ENCODE measurements around the gene TUBB8B. TPM values are rescaled to one million over a fixed set of nuclear protein-coding genes. Genes with fewer than 3 reads are reported as not detected.
"Not testable (repeated sequence)": the region's sequence is repeated elsewhere in the genome, so short reads cannot be mapped to it uniquely, and the experiment has no call there.

TUBB8B gene
- total RNA-seq, 1 experiment from 2014 or later = not detected

DNA sequence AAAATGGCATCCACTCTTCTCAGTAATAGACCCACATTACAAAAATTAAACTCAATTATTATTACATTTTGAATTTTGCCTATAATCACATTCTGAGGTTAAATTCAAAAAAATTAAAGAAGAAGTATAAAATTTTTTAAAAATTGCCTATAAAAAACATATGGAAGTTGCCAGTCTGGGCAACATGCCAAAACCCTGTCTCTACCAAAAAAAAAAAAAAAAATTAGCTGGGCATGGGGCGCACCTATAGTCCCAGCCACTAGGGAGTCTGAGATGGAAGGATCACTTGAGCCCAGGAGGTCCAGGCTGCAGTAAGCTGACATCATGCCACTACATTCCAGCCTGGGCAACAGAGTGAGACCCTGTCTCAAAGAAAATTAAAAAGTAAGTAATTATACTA lies 42.1 kb upstream of the TUBB8B start:
- H3K9ac ChIP-seq (ENCODE audit: low read length); ATAC-seq; H4K20me1 ChIP-seq (ENCODE audit: low read length); POLR2A ChIA-PET (ENCODE audit: unreplicated experiment); H3F3A ChIP-seq (ENCODE audit: low read length, unreplicated experiment); H3K27me3 ChIP-seq (ENCODE audit: low read length); H3K79me2 ChIP-seq (ENCODE audit: low read length); CTCF ChIA-PET; DNase-seq; H3K27ac ChIP-seq (ENCODE audit: low read length); H3K36me3 ChIP-seq (ENCODE audit: low read depth, low read length); BruUV-seq (replicated peaks); H3K4me3 ChIP-seq (ENCODE audit: low read length); intact Hi-C loops (cut with micrococcal nuclease); H3K4me2 ChIP-seq (ENCODE audit: low read length); H3K9me2 ChIP-seq (replicated peaks; ENCODE audit: low read length); H2AFZ ChIP-seq (ENCODE audit: low read length); H3K4me1 ChIP-seq (ENCODE audit: insufficient read depth, low read length); H3K9me3 ChIP-seq (ENCODE audit: low read length): not testable (repeated sequence)

DNA sequence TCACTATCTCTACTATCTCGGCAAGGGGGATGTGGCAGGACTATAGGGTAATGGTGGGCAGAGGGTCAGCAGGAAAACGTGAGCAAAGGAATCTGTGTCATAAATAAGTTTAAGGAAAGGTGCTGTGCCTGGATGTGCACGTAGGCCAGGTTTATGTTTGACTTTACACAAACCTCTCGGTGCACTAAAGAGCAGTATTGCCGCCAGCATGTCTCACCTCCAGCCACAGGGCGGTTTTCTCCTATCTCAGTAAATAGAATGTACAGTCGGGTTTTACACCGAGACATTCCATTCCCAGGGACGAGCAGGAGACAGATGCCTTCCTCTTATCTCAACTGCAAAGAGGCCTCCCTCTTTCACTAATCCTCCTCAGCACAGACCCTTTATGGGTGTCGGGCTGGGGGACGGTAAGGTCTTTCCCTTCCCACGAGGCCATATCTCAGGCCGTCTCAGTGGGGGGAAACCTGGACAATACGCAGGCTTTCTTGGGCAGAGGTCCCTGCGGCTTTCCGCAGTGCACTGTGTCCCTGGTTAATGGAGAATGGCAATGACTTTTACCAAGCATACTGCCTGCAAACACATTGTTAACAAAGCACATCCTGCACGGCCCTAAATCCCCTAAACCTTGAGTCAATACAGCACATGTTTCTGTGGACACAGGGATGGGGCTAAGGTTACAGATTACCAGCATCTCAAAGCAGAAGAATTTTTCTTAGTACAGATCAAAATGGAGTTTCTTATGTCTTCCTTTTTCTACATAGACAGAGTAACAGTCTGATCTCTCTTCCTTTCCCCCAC lies 41.2 kb upstream of the TUBB8B start:
- H3K9me2 ChIP-seq (replicated peaks; ENCODE audit: low read length); H3K27me3 ChIP-seq (ENCODE audit: low read length); H3K4me1 ChIP-seq (ENCODE audit: insufficient read depth, low read length); H3K27ac ChIP-seq (ENCODE audit: low read length); H3K4me3 ChIP-seq (ENCODE audit: low read length); DNase-seq; H3F3A ChIP-seq (ENCODE audit: low read length, unreplicated experiment); H3K9ac ChIP-seq (ENCODE audit: low read length); H3K4me2 ChIP-seq (ENCODE audit: low read length); H3K79me2 ChIP-seq (ENCODE audit: low read length); CTCF ChIA-PET; H4K20me1 ChIP-seq (ENCODE audit: low read length); intact Hi-C loops (cut with micrococcal nuclease); H3K9me3 ChIP-seq (ENCODE audit: low read length); POLR2A ChIA-PET (ENCODE audit: unreplicated experiment); ATAC-seq; H3K36me3 ChIP-seq (ENCODE audit: low read depth, low read length); BruUV-seq (replicated peaks); H2AFZ ChIP-seq (ENCODE audit: low read length): not testable (repeated sequence)

DNA sequence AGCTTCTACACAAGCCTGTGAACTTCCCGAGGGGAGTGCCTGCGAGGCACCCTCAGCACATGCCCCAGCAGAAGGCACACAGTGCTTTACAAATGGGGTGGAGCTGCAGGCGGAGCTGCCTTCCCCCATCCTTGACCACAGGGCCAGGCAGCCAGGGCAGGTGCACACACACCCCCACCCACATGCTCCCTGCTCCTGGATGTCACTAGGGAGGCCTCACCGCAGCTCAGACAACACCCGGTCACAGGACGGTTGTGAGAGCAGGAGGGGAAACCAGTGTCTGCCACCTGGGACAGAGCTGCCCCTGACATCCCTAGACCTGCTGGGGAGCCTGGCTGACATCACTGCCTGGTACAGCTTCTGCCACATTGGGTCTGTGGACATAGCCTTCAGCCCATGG lies 39.7 kb upstream of the TUBB8B start:
- H3K4me2 ChIP-seq (ENCODE audit: low read length); H2AFZ ChIP-seq (ENCODE audit: low read length); POLR2A ChIA-PET (ENCODE audit: unreplicated experiment); H3K27me3 ChIP-seq (ENCODE audit: low read length); H3K79me2 ChIP-seq (ENCODE audit: low read length); H3K9me3 ChIP-seq (ENCODE audit: low read length); DNase-seq; H3F3A ChIP-seq (ENCODE audit: low read length, unreplicated experiment); CTCF ChIA-PET; ATAC-seq; H3K27ac ChIP-seq (ENCODE audit: low read length); H3K36me3 ChIP-seq (ENCODE audit: low read depth, low read length); H3K9me2 ChIP-seq (replicated peaks; ENCODE audit: low read length); BruUV-seq (replicated peaks); H3K9ac ChIP-seq (ENCODE audit: low read length); H3K4me3 ChIP-seq (ENCODE audit: low read length); intact Hi-C loops (cut with micrococcal nuclease); H3K4me1 ChIP-seq (ENCODE audit: insufficient read depth, low read length); H4K20me1 ChIP-seq (ENCODE audit: low read length): not testable (repeated sequence)

DNA sequence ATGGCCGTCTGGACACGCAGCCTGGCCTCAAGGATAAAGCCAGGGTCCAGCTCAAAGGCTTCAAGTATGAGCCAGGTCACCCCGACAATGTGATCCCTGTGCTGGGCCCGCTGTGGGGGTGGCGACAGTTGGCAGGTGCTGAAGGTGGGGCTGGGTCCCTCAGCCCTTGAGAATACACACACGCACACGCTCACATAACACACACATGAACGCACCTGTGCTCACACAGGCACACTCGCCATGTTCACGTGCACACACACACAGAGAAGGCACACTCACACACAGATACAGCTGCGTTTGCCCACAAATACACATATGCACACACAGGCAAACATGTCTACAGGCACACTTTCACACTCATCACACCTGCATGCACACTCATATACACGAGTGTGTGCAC lies 35.4 kb upstream of the TUBB8B start:
- POLR2A ChIA-PET (ENCODE audit: unreplicated experiment); H3K4me3 ChIP-seq (ENCODE audit: low read length); H2AFZ ChIP-seq (ENCODE audit: low read length); H3K9me3 ChIP-seq (ENCODE audit: low read length); H3K4me1 ChIP-seq (ENCODE audit: insufficient read depth, low read length); H3F3A ChIP-seq (ENCODE audit: low read length, unreplicated experiment); intact Hi-C loops (cut with micrococcal nuclease); BruUV-seq (replicated peaks); H3K4me2 ChIP-seq (ENCODE audit: low read length); H3K9ac ChIP-seq (ENCODE audit: low read length); H3K36me3 ChIP-seq (ENCODE audit: low read depth, low read length); H3K79me2 ChIP-seq (ENCODE audit: low read length); H3K27ac ChIP-seq (ENCODE audit: low read length); H3K27me3 ChIP-seq (ENCODE audit: low read length); H3K9me2 ChIP-seq (replicated peaks; ENCODE audit: low read length); DNase-seq; ATAC-seq; H4K20me1 ChIP-seq (ENCODE audit: low read length); CTCF ChIA-PET: not testable (repeated sequence)

DNA sequence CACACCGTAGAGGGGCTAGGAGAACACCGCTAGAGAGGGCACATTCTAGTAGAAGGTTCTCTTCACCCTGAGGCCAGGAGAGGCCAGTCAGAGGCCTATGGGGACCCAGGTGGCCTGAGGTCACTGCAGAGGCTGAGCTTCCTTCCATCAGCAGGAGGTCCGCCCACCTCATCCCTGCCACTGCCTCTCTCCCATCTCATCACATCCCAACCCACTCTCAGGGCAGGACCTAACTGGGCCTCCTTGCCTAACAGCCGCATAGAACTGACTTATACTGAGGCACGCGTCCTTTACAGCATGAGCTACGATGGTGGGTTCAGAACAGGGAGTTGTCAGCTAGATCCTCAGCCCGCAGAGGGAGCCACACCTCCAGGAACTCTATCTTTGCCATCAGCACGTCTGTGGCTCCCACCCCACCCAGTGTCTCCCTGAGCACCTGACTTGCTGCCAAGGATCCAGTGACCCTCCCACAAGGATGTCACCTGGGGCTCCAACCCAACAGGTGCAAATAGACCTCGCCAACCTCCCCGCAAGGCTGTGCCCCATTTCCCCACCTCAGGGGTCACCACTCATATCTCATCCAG lies 33.3 kb upstream of the TUBB8B start:
- H3F3A ChIP-seq (ENCODE audit: low read length, unreplicated experiment); H2AFZ ChIP-seq (ENCODE audit: low read length); DNase-seq; H3K4me3 ChIP-seq (ENCODE audit: low read length); H4K20me1 ChIP-seq (ENCODE audit: low read length); BruUV-seq (replicated peaks); H3K36me3 ChIP-seq (ENCODE audit: low read depth, low read length); H3K27ac ChIP-seq (ENCODE audit: low read length); H3K79me2 ChIP-seq (ENCODE audit: low read length); H3K4me1 ChIP-seq (ENCODE audit: insufficient read depth, low read length); ATAC-seq; H3K9ac ChIP-seq (ENCODE audit: low read length); intact Hi-C loops (cut with micrococcal nuclease); POLR2A ChIA-PET (ENCODE audit: unreplicated experiment); CTCF ChIA-PET; H3K9me3 ChIP-seq (ENCODE audit: low read length); H3K9me2 ChIP-seq (replicated peaks; ENCODE audit: low read length); H3K4me2 ChIP-seq (ENCODE audit: low read length); H3K27me3 ChIP-seq (ENCODE audit: low read length): not testable (repeated sequence)

DNA sequence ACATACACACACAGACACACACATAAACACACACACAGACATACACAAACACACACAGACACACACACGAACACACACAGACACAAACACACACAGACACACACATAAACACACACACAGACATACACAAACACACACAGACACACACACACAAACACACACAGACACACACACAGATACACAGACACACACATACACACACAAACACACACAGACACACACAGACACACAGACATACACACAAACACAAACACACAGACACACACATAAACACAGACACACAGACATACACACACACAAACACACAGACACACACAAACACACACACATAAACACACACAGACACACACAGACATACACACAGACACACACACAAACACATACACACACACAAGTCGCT lies 31.5 kb upstream of the TUBB8B start:
- H3K36me3 ChIP-seq (ENCODE audit: low read depth, low read length); H3K79me2 ChIP-seq (ENCODE audit: low read length); H3K27ac ChIP-seq (ENCODE audit: low read length); DNase-seq; H3K9ac ChIP-seq (ENCODE audit: low read length); H3K4me1 ChIP-seq (ENCODE audit: insufficient read depth, low read length); H3K9me3 ChIP-seq (ENCODE audit: low read length); H3K4me2 ChIP-seq (ENCODE audit: low read length); H4K20me1 ChIP-seq (ENCODE audit: low read length); H3K9me2 ChIP-seq (replicated peaks; ENCODE audit: low read length); ATAC-seq; CTCF ChIA-PET; POLR2A ChIA-PET (ENCODE audit: unreplicated experiment); H3K4me3 ChIP-seq (ENCODE audit: low read length); intact Hi-C loops (cut with micrococcal nuclease); H2AFZ ChIP-seq (ENCODE audit: low read length); BruUV-seq (replicated peaks); H3F3A ChIP-seq (ENCODE audit: low read length, unreplicated experiment); H3K27me3 ChIP-seq (ENCODE audit: low read length): not testable (repeated sequence)

DNA sequence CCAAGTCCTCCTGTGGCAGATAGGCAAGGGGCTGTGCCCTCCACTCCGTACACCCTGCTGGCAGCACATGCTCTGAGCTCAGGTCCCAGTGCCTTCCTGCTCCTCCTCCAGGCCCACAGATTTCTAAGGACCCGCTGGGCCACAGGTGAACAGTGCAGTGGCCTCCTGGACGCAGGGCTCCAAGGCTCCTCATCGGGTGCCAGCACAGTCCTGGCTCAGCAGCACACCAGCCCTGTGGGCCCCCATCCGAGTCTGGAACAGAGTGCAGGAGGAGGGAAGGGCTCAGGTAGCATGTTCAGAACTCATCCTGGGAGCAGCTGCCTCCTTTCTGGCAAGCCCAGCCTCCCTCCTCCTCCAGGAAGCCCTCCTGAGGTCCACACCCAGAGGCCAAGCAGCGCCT lies 30.8 kb upstream of the TUBB8B start:
- H3K4me2 ChIP-seq (ENCODE audit: low read length); ATAC-seq; DNase-seq; H4K20me1 ChIP-seq (ENCODE audit: low read length); H3K9ac ChIP-seq (ENCODE audit: low read length); H3K79me2 ChIP-seq (ENCODE audit: low read length); H3K27me3 ChIP-seq (ENCODE audit: low read length); H3K36me3 ChIP-seq (ENCODE audit: low read depth, low read length); H3K27ac ChIP-seq (ENCODE audit: low read length); H2AFZ ChIP-seq (ENCODE audit: low read length); H3F3A ChIP-seq (ENCODE audit: low read length, unreplicated experiment); POLR2A ChIA-PET (ENCODE audit: unreplicated experiment); BruUV-seq (replicated peaks); H3K9me3 ChIP-seq (ENCODE audit: low read length); H3K9me2 ChIP-seq (replicated peaks; ENCODE audit: low read length); CTCF ChIA-PET; H3K4me3 ChIP-seq (ENCODE audit: low read length); H3K4me1 ChIP-seq (ENCODE audit: insufficient read depth, low read length); intact Hi-C loops (cut with micrococcal nuclease): not testable (repeated sequence)
